NCI-H2196 treated with DMSO at 0.1 percent for 48 hours (cell line): Measurements from ENCODE around the gene KRT78.

Experiments
- DNase-seq: peaks from one replicate; lab custom pipeline; 2025; ENCODE audit not compliant: unreplicated experiment; lab: John Stamatoyannopoulos, UW

KRT78 gene

DNA sequence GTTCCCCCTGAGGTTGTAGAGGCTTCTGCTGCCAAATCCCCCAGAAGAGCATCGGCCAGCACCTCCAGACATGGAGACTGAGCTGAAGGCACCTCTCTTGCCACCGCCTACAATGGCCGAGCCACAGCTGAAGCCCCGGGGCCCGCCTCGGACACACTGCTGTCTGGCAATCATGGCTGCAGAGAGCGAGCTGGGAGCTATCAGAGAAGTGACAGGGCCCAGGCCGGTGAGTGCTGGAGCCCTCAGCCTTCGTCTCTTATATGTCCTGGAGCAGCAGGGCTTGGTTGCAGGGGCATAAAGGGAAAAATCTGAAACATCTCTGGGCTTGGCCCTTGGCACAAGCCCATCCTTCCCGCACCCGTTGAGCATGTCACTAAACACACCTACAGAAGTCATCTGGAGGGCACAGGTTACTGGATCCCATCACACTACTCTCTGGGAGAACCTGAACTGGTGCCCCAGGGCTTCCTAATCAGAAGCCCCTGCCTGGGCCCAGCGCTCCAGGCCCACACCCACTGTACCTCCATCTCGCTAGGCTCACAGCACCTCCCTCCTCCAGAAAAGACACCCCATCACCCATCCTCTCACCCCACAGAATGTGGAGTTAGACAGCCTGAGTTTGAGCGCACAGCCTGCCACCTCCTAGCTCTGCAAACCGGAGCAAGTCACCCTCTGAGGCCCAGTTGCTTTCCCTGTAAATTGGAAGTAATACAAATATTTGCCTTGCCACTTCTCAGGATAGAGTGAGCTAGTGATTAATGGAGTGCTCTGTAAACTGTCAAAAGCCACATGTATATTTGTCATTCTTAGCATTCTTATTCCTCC, 34.7 kb downstream of the KRT78 start, which contains the start of gene KRT4:
KRT4 (minus strand) TSS at position 232 of the 825 bp plus-strand sequence; CDS start at position 174, 58 bp downstream.
- DNase-seq, result no peak

DNA sequence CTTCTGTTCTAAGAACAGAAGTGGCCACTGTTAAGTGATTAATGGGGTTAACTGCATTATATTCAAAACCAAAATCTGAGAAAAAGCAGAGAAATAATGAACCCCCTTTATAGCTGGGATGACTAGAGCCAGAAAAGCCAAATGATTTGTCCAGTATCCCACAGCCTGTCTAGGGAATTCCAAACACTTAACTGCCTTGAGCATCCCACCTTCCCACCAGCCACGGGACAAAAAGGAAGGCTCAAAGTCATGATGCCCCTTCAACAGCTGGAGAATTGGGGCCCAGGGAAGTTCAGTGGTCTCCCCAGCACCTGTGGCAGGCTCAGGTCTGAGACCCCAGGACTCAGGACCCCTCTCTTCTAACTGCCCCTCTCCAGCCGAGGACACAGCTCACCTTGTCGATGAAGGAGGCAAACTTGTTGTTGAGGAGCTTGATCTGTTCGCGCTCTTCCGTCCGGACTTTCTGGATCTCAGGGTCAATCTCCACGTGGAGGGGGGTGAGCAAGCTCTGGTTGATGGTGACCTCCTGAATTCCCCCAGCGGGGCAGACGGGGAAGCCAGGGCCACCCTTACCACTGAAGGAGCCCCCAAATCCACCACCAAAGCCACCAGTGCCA, 35.5 kb downstream of the KRT78 start:
- DNase-seq, result no peak

- no peak for DNase-seq
Observed at GRCh38 chr12:52812749-52813148, 36.0 kb downstream of the KRT78 start.

GRCh38 chr12:52812073-52812400, 36.8 kb downstream of the KRT78 start:
- no peak for DNase-seq

- DNase-seq, result no peak
Observed at GRCh38 chr12:52811191-52812072, 37.4 kb downstream of the KRT78 start.

DNA sequence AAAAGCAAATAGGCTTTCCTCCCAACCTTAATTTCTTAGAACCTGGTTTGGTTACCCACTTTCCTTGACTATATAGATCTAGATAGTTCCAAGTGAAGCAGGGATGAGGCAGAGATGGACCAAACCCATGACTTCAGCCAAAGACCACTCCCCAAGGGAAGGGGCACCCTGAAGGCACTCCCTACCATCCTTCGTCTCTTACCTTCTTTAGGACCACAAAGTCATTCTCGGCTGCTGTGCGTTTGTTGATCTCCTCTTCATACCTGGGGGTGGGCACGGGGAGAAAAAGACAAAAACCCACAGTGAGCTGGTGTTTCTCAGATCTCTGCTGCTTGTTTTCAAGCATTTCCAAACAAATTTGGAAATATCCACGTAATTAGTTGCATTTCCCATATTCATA, 38.2 kb downstream of the KRT78 start:
- DNase-seq, result no peak

- no peak for DNase-seq
Observed at GRCh38 chr12:52809166-52809565, 39.6 kb downstream of the KRT78 start.

GRCh38 chr12:52808573-52809160, 40.1 kb downstream of the KRT78 start:
- DNase-seq, result no peak

GRCh38 chr12:52807544-52808470, 41.0 kb downstream of the KRT78 start:
- no peak for DNase-seq

DNA sequence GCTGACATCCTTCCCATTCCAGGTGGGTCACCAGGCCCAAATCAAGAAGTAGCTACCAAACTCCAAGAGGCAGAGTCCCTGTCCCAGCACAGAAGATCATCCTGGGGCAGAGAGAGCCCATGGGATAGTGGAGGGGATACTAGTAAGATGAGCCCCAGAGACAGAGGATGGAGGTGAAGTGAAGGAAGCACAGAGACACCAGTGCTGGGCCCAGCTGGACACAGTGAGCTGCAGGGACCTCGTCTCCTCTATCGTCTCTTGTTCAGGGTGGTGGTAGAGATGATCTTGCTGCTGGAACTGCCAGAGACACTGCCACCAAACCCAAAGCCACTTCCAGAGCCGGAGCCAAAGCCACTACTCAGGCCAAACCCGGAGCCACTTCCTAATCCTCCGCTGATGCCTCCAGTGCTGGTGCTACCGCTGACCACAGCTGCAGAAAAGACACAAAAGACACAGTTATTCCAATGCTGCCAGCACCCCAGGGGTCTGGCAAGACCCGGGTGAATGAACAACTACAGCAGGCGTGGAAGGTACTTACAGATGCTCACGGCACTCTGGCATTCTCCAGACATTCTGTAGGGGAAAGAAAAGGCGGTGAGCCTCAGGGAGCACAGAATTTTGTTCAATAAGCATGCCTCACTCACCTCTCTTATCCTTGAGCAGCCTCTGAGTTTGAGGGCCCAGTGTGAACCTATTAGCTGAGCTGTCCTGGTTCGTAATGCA, 41.8 kb downstream of the KRT78 start:
- no peak for DNase-seq

DNA sequence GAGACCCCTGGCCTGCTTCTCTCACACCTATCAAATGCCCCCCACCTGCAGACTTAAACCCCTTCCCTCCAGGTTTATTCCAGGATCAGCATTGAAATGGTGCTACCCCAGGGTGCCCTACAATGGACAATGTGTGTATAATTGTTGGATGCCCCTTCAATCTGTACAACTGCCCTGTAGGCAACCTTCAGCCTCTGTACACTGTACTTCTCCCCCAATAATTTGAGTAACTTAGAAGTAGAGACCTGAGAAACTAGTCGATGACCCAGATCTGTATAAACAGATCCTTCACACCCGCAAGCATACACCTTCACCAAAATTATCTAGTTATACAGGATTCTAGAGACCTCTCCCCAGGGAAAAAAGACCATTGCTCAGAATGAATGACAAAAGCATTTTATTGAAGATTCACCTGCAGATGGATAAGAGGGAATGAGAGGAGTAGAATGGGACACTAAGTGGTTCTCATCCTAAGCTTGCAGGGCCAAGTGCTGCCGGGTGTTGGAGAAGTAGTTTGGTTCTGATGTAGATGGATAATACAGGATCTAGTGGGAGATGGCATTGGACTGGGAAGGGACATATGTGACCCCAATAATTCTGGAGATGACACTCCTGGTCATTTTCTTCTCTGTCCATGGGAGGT, 42.5 kb downstream of the KRT78 start:
- no peak for DNase-seq

DNA sequence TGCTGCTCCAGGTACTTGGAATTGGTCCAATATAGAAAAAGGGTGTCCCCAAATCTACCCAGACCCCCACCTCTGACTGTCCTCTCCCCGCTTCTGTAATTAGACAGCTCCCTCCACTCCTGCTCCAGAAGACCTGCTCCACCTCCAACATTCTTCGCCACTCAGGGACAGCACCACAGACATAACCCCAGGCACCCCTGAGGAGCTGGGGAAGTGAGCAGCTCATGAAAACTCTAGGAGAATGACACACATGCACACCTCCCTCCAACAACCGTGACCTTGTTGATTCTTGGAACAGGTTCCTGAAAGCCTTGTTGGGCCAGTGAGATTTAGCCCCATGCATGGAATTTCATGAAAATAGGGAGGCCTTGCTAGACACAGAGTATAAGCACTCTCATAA, 43.1 kb downstream of the KRT78 start:
- no peak for DNase-seq

DNA sequence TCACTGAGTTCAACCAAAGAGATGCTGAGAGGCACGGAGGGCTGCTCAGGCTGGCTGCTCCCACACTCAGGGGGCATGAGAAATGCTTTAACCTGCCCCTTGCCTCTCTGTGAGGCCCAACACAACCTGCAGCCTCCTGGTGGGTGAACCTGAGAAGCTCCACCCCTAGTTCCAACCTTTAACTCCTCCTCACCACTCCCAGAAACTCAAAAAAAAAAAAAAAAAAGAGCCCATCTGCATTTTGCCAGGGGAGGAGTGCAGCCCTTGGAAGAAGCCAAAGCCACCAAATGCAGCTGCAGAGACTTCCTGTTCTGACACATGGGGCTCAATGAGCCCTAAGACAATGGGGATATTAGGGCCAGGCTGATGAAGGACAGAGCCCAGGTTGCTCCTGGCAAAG, 43.8 kb downstream of the KRT78 start:
- no peak for DNase-seq

DNA sequence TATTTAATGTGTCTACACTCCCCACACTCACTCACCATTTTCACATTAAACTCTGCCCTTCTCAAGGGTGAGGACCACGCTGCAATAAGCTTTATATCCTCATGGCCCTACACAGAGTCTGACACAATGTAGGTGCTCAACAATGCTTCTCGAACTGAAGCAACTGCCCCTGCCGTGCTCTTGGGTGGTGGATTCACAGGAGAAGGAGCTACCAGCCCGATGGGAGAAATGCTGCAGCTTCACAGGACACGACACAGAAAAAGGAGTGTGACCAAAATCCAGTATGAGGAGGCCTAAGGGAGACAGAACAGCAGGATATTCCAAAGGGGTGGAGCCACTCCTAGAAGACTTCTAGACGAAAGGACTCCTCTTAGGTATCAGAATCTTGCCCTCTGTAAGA, 46.4 kb downstream of the KRT78 start:
- DNase-seq, result no peak

- no peak for DNase-seq
Observed at GRCh38 chr12:52801773-52802172, 47.0 kb downstream of the KRT78 start.

DNA sequence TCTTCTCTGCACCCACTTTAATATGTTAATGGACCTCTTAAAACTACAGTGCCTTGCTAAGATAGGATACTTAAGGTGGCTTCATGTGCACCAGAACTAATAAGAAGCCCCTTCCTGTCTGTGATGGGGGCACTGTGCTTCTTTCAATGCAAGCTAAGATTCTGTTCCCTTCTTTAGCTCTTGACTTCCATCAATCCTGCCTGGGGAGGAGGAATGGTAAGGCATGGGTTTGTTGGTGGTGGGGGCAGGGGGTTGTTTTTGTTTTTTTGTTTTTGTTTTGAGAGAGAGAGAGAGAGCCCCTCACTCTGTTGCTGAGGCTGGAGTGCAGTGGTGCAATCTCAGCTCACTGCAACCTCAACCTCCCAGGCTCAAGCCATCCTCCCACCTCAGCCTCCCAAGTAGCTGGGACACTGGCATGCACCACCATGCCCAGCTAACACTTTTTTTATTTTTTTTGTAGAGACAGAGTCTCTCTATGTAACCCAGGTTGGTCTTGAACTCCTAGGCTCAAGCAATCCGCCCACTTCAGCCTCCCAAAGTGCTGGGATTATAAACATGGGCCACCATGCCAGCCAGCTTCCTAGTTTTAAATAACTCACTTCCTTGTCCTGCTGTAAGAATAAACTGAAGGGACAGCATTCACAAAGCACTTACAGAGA, 48.4 kb downstream of the KRT78 start:
- no peak for DNase-seq

GRCh38 chr12:52799505-52800211, 49.1 kb downstream of the KRT78 start:
- no peak for DNase-seq
